Testis (tissue), 2 donors: ENCODE measurements around the gene LCN10.

Experiments used
- POLR2A ChIP-seq: fragments of 450-650 bp; IDR thresholded peaks from one replicate; pipeline ENCODE4 v1.6.1; 2017; ENCODE audit warnings: antibody characterized with exemption, mild to moderate bottlenecking, moderate library complexity
- TF ChIP-seq, protein P1 (sequence below), 3 experiments: fragments of 450-650 bp in 2 of 3; fragments of 200-600 bp in 1 of 3; sonication (generic) in 1 of 3; IDR thresholded peaks; one replicate each; pipeline ENCODE4 v1.5.1; 2016 to 2019; ENCODE audit warnings: antibody characterized with exemption in 3 of 3, mild to moderate bottlenecking in 2 of 3, moderate library complexity in 1 of 3

DNA sequence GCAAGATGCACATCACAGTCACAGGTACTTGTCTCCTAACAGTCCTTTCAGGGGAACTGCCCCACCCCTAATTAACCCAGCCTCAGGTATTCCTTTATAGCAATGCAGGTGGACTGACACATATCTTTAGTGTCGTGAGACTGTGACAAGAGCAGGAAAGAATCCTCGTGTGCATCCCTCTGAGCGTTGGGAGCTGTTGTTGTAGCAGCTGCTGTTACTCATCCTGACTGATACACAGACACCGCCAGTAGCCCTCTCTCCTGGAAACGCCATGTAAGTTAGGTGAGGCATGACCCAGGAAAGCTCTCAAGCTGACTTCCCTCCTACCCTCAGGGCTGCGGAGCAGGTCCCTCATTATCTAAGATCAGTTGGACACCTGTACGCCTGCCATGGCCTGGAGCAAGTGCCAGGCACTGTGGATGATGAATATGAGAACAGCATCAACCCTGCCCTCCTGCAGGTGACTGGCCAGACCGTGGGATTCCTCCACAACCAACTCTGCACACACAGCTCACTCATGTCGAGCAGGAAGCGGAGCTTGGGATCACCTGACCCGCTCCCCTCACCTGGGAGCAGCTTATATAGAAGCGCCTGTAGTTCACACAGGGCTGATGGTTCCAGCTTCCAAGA, 31.8 kb upstream of the LCN10 start:
- TF ChIP-seq POLR2A: no peak
- TF ChIP-seq, protein P1, sequence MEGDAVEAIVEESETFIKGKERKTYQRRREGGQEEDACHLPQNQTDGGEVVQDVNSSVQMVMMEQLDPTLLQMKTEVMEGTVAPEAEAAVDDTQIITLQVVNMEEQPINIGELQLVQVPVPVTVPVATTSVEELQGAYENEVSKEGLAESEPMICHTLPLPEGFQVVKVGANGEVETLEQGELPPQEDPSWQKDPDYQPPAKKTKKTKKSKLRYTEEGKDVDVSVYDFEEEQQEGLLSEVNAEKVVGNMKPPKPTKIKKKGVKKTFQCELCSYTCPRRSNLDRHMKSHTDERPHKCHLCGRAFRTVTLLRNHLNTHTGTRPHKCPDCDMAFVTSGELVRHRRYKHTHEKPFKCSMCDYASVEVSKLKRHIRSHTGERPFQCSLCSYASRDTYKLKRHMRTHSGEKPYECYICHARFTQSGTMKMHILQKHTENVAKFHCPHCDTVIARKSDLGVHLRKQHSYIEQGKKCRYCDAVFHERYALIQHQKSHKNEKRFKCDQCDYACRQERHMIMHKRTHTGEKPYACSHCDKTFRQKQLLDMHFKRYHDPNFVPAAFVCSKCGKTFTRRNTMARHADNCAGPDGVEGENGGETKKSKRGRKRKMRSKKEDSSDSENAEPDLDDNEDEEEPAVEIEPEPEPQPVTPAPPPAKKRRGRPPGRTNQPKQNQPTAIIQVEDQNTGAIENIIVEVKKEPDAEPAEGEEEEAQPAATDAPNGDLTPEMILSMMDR (IDR thresholded peaks at IDR 0.05): no peak
